HCT116 (cell line): Measurements from ENCODE around the gene CNTNAP3. TPM values are rescaled to one million over a fixed set of nuclear protein-coding genes. Genes with fewer than 3 reads are reported as not detected.
A peak's percentile ranks its signal among the peaks of the same experiment; 100 is the strongest.
"Not testable (repeated sequence)": the region's sequence is repeated elsewhere in the genome, so short reads cannot be mapped to it uniquely, and the experiment has no call there.

ENCODE experiments used
- ATAC-seq: fragments of 200-7000 bp; cut with Tn5 transposase; 2 replicates; pipeline ENCODE4 v1.9.1; 2020; ENCODE audit warnings: mild to moderate bottlenecking, moderate library complexity
- BruUV-seq: library from RNA; stranded (reverse); fragments of 400-500 nt; replicated peaks from 2 replicates; lab custom pipeline; 2021; lab: Mats Ljungman, UMichigan
- CTCF ChIA-PET: fragments of 300-600 bp; sonication (Branson Sonifier 250); formaldehyde crosslinking; loops from one replicate; lab custom pipeline; 2021; ENCODE audit warnings: antibody characterized with exemption; lab: Charles Lee
- POLR2A ChIA-PET: fragments of 300-600, 350-600 bp; sonication (Branson Sonifier 250); formaldehyde crosslinking; loops from one replicate; lab custom pipeline; 2021; ENCODE audit warnings: antibody characterized with exemption; lab: Charles Lee
- RAD21 ChIA-PET, 2 experiments: fragments of 300-600 bp; sonication (Branson Sonifier 250); formaldehyde crosslinking; loops; one replicate each; lab custom pipeline; 2023; ENCODE audit warnings: low total read pairs in 2 of 2; ENCODE audit not compliant: uncharacterized antibody in 2 of 2, unreplicated experiment in 2 of 2, low non-redundant PET in 1 of 2; lab: Charles Lee
- DNase-seq: peaks from one replicate; pipeline ENCODE4 v3.0.0-alpha.2; 2010; ENCODE audit warnings: low read depth, low spot score
- H2AFZ ChIP-seq: fragments of 200-600 bp; shearing (Covaris generic), sonication (generic); 2 replicates; pipeline ENCODE4 v1.6.1; 2017; ENCODE audit warnings: low read depth, mixed run types, mixed read lengths, antibody characterized with exemption, low read length; ENCODE audit not compliant: poor library complexity, severe bottlenecking
- H3K27ac ChIP-seq: 2 replicates; pipeline ENCODE4 v1.5.1; 2012; ENCODE audit warnings: low read depth, low read length
- H3K27me3 ChIP-seq: fragments of 200-600 bp; sonication (generic); 2 replicates; pipeline ENCODE4 v1.6.1; 2016; ENCODE audit warnings: mixed run types, low read length, mixed read lengths; ENCODE audit not compliant: insufficient read depth
- H3K36me3 ChIP-seq, 2 experiments: fragments of 200-500 bp in 1 of 2; fragments of 200-600 bp in 1 of 2; sonication (Bioruptor generic) in 1 of 2; sonication (generic) in 1 of 2; 2 replicates each; pipeline versions ENCODE4 v1.5.1 to v1.6.1; 2014 to 2016; ENCODE audit warnings: low read length in 2 of 2, inconsistent platforms in 1 of 2, mixed read lengths in 1 of 2, mixed run types in 1 of 2; ENCODE audit not compliant: insufficient read depth in 2 of 2, control insufficient read depth in 1 of 2
- H3K4me1 ChIP-seq, 2 experiments: fragments of 200-600 bp in 1 of 2; sonication (generic) in 1 of 2; 2 replicates each; pipeline versions ENCODE4 v1.5.1 to v1.6.1; 2012 to 2017; ENCODE audit warnings: low read length in 2 of 2, inconsistent platforms in 1 of 2, mild to moderate bottlenecking in 1 of 2, mixed read lengths in 1 of 2, mixed run types in 1 of 2, moderate library complexity in 1 of 2; ENCODE audit not compliant: insufficient read depth in 2 of 2, control insufficient read depth in 1 of 2
- H3K4me2 ChIP-seq: fragments of 200-600 bp; sonication (generic); 2 replicates; pipeline ENCODE4 v1.6.1; 2017; ENCODE audit warnings: mixed run types, low read length, mixed read lengths
- H3K4me3 ChIP-seq, 2 experiments: fragments of 200-600 bp in 1 of 2; sonication (generic) in 1 of 2; replicated peaks in 1 of 2; 2 replicates each; pipeline ENCODE4 v1.5.1; 2011 to 2016; ENCODE audit warnings: low read length in 2 of 2, control low read depth in 1 of 2, low read depth in 1 of 2, mild to moderate bottlenecking in 1 of 2, mixed read lengths in 1 of 2, mixed run types in 1 of 2
- H3K79me2 ChIP-seq: fragments of 200-600 bp; sonication (generic); 2 replicates; pipeline ENCODE4 v1.6.1; 2017; ENCODE audit warnings: mild to moderate bottlenecking, mixed run types, low read length, moderate library complexity, mixed read lengths; ENCODE audit not compliant: insufficient read depth
- H3K9ac ChIP-seq: fragments of 200-600 bp; sonication (generic); 2 replicates; pipeline ENCODE4 v1.6.1; 2016; ENCODE audit warnings: low read length, mixed read lengths
- H3K9me2 ChIP-seq: fragments of 200-600 bp; sonication (generic), shearing (Covaris generic); 2 replicates; pipeline ENCODE4 v1.6.1; 2017; ENCODE audit warnings: mixed run types, mild to moderate bottlenecking, moderate library complexity; ENCODE audit not compliant: insufficient read depth
- H3K9me3 ChIP-seq, 2 experiments: fragments of 200-500 bp in 1 of 2; fragments of 200-600 bp in 1 of 2; sonication (Bioruptor generic) in 1 of 2; sonication (generic) in 1 of 2; 2 replicates each; pipeline ENCODE4 v1.6.1; 2014 to 2017; ENCODE audit warnings: low read length in 2 of 2, mixed read lengths in 2 of 2, inconsistent platforms in 1 of 2, low read depth in 1 of 2, mild to moderate bottlenecking in 1 of 2, mixed run types in 1 of 2, moderate library complexity in 1 of 2; ENCODE audit not compliant: control insufficient read depth in 1 of 2, insufficient read depth in 1 of 2
- H4K20me1 ChIP-seq: fragments of 200-600 bp; sonication (generic), shearing (Covaris generic); 2 replicates; pipeline ENCODE4 v1.6.1; 2017; ENCODE audit warnings: mixed run types, mild to moderate bottlenecking, moderate library complexity; ENCODE audit not compliant: insufficient read depth
- CBX3 ChIP-seq: IDR thresholded peaks from 2 replicates; pipeline ENCODE4 v1.6.1; 2012; ENCODE audit warnings: low read depth
- CTCF ChIP-seq, 3 experiments: fragments of 200-600 bp in 1 of 3; sonication (generic) in 1 of 3; IDR thresholded peaks in 2 of 3; conservative IDR thresholded peaks in 1 of 3; 2 replicates each; pipeline ENCODE4 v1.5.1; 2012 to 2017; ENCODE audit warnings: low read depth in 2 of 3, low read length in 2 of 3, antibody characterized with exemption in 1 of 3, borderline replicate concordance in 1 of 3, control low read depth in 1 of 3, mild to moderate bottlenecking in 1 of 3, mixed read lengths in 1 of 3, mixed run types in 1 of 3, moderate library complexity in 1 of 3; ENCODE audit not compliant: insufficient read depth in 1 of 3
- EGR1 ChIP-seq: IDR thresholded peaks from 2 replicates; pipeline ENCODE4 v1.6.1; 2012; ENCODE audit warnings: low read depth
- MAX ChIP-seq: IDR thresholded peaks from 2 replicates; pipeline ENCODE4 v1.6.1; 2012
- intact Hi-C: fragments of 100-400 bp; cut with micrococcal nuclease; formaldehyde crosslinking; loops from 2 replicates; pipeline ENCODE4 v1.10.0; 2022
- total RNA-seq: library from RNA; stranded (reverse); gene quantifications from one replicate; pipeline ENCODE4 v1.2.1, GENCODE V29; 2021; ENCODE audit not compliant: unreplicated experiment

CNTNAP3 gene
- total RNA-seq, 1 experiment from 2014 or later = 14.8 TPM

- H3K79me2 ChIP-seq, H3K4me3 ChIP-seq, intact Hi-C loops, H3K9me2 ChIP-seq, CTCF ChIA-PET, DNase-seq, H4K20me1 ChIP-seq, H3K9me3 ChIP-seq, H3K27me3 ChIP-seq, ATAC-seq, H3K36me3 ChIP-seq, H3K27ac ChIP-seq, H3K4me2 ChIP-seq, H3K4me1 ChIP-seq, POLR2A ChIA-PET, H2AFZ ChIP-seq, RAD21 ChIA-PET, H3K9ac ChIP-seq, BruUV-seq: not testable (repeated sequence)
These were observed 207.9 kb downstream of the CNTNAP3 start for GRCh38 chr9:39080081-39080480.

GRCh38 chr9:39078621-39079256, 209.2 kb downstream of the CNTNAP3 start:
- H3K4me1 ChIP-seq, H3K9me2 ChIP-seq, H3K36me3 ChIP-seq, RAD21 ChIA-PET, H4K20me1 ChIP-seq, H3K9me3 ChIP-seq, POLR2A ChIA-PET, intact Hi-C loops, CTCF ChIA-PET, H3K27me3 ChIP-seq, H2AFZ ChIP-seq, BruUV-seq: not testable (repeated sequence)
- Histone ChIP-seq H3K4me2 (peak overlapping the region; percentile 75), H3K4me3 (peak overlapping the region; percentile 27 to 53)
- ATAC-seq = peak; percentile 99
- DNase-seq = peak; percentile 6
- peak; percentile 26; the same call in 1 of the 2 replicates for TF ChIP-seq CBX3
- TF ChIP-seq MAX = peak; percentile 67
- peak; percentile 50; the same call in 1 of the 2 replicates for TF ChIP-seq EGR1
- TF ChIP-seq CTCF (IDR thresholded peaks at IDR 0.05 in 2 of 3, conservative IDR thresholded peaks at IDR 0.05 in 1 of 3; ENCODE audit: borderline replicate concordance in 1 of 3, insufficient read depth in 1 of 3, low read depth in 2 of 3, low read length in 2 of 3) = peak; percentile 32 to 48 (median 39); a peak in 5 of 6 replicates
- TF ChIP-seq, all 23 proteins: peak for 4; not testable (repeated sequence) for 19
- H3K9ac ChIP-seq = peak overlapping the region; percentile 46; the same call in 1 of the 2 replicates
- not testable (repeated sequence) for H3K27ac ChIP-seq, H3K79me2 ChIP-seq

- H3K79me2 ChIP-seq, BruUV-seq, CTCF ChIA-PET, H3K4me1 ChIP-seq, H3K9ac ChIP-seq, ATAC-seq, H3K9me3 ChIP-seq, H3K36me3 ChIP-seq, H2AFZ ChIP-seq, DNase-seq, RAD21 ChIA-PET, H4K20me1 ChIP-seq, H3K27ac ChIP-seq, H3K27me3 ChIP-seq, POLR2A ChIA-PET, H3K4me3 ChIP-seq, H3K9me2 ChIP-seq, H3K4me2 ChIP-seq, intact Hi-C loops: not testable (repeated sequence)
These were observed 214.4 kb downstream of the CNTNAP3 start for GRCh38 chr9:39073537-39073936.
